ENCODE data around the gene EYA4. TPM values are rescaled to one million over a fixed set of nuclear protein-coding genes. Genes with fewer than 3 reads are reported as not detected.

The EYA4 gene
- total RNA-seq, 1 donor from 2014 or later, result not detected

- intact Hi-C loops (cut with micrococcal nuclease), result no loop called here
These were observed 47.5 kb downstream of the EYA4 start for GRCh38 chr6:133288662-133289061.

GRCh38 chr6:133289733-133290306 lies 48.7 kb downstream of the EYA4 start:
- intact Hi-C loops (cut with micrococcal nuclease), result no loop called here

- intact Hi-C loops (cut with micrococcal nuclease), result no loop called here
These were observed 49.8 kb downstream of the EYA4 start for GRCh38 chr6:133290930-133291329.

GRCh38 chr6:133291671-133292070 lies 50.5 kb downstream of the EYA4 start:
- intact Hi-C loops (cut with micrococcal nuclease), result no loop called here

- intact Hi-C loops (cut with micrococcal nuclease), result no loop called here
These were observed 56.5 kb downstream of the EYA4 start for GRCh38 chr6:133297657-133298056.

- intact Hi-C loops (cut with micrococcal nuclease), result no loop called here
These were observed 57.2 kb downstream of the EYA4 start for GRCh38 chr6:133298335-133298734.

GRCh38 chr6:133298801-133299200 lies 57.6 kb downstream of the EYA4 start:
- intact Hi-C loops (cut with micrococcal nuclease), result no loop called here

GRCh38 chr6:133300896-133301295 lies 59.7 kb downstream of the EYA4 start:
- intact Hi-C loops (cut with micrococcal nuclease), result no loop called here

GRCh38 chr6:133301835-133302234 lies 60.7 kb downstream of the EYA4 start:
- intact Hi-C loops (cut with micrococcal nuclease), result no loop called here

- intact Hi-C loops (cut with micrococcal nuclease), result no loop called here
These were observed 65.8 kb downstream of the EYA4 start for GRCh38 chr6:133306931-133307330.

GRCh38 chr6:133309579-133309978 lies 68.4 kb downstream of the EYA4 start:
- intact Hi-C loops (cut with micrococcal nuclease), result no loop called here

- intact Hi-C loops (cut with micrococcal nuclease), result no loop called here
These were observed 70.8 kb downstream of the EYA4 start for GRCh38 chr6:133312006-133312405.

GRCh38 chr6:133313068-133313467 lies 71.9 kb downstream of the EYA4 start:
- intact Hi-C loops (cut with micrococcal nuclease), result no loop called here

GRCh38 chr6:133314947-133315346 lies 73.8 kb downstream of the EYA4 start:
- intact Hi-C loops (cut with micrococcal nuclease), result no loop called here

- intact Hi-C loops (cut with micrococcal nuclease), result no loop called here
These were observed 74.7 kb downstream of the EYA4 start for GRCh38 chr6:133315811-133316210.

GRCh38 chr6:133317704-133318103 lies 76.5 kb downstream of the EYA4 start:
- intact Hi-C loops (cut with micrococcal nuclease), result no loop called here

GRCh38 chr6:133326584-133326983 lies 85.4 kb downstream of the EYA4 start:
- intact Hi-C loops (cut with micrococcal nuclease), result no loop called here

GRCh38 chr6:133333852-133334251 lies 92.7 kb downstream of the EYA4 start:
- intact Hi-C loops (cut with micrococcal nuclease), result no loop called here

GRCh38 chr6:133337308-133337707 lies 96.2 kb downstream of the EYA4 start:
- intact Hi-C loops (cut with micrococcal nuclease), result no loop called here

- intact Hi-C loops (cut with micrococcal nuclease), result no loop called here
These were observed 98.6 kb downstream of the EYA4 start for GRCh38 chr6:133339543-133340384.

GRCh38 chr6:133340557-133340956 lies 99.4 kb downstream of the EYA4 start:
- intact Hi-C loops (cut with micrococcal nuclease), result no loop called here

- intact Hi-C loops (cut with micrococcal nuclease), result no loop called here
These were observed 100.5 kb downstream of the EYA4 start for GRCh38 chr6:133341607-133342158.

- intact Hi-C loops (cut with micrococcal nuclease), result no loop called here
These were observed 102.1 kb downstream of the EYA4 start for GRCh38 chr6:133343220-133343619.

All from T-helper 2 cell treated with Interferon-gamma antibody and Interleukin-4, amounts not matched to agents 100 ng/mL and 5 ng/mL, for 36 hours (primary cell).